OCI-M2 (cell line): ENCODE results near the gene PSORS1C1.

Source experiments
- DNase-seq: peaks from one replicate; lab custom pipeline; 2025; ENCODE audit not compliant: unreplicated experiment; lab: John Stamatoyannopoulos, UW

PSORS1C1 gene

DNA sequence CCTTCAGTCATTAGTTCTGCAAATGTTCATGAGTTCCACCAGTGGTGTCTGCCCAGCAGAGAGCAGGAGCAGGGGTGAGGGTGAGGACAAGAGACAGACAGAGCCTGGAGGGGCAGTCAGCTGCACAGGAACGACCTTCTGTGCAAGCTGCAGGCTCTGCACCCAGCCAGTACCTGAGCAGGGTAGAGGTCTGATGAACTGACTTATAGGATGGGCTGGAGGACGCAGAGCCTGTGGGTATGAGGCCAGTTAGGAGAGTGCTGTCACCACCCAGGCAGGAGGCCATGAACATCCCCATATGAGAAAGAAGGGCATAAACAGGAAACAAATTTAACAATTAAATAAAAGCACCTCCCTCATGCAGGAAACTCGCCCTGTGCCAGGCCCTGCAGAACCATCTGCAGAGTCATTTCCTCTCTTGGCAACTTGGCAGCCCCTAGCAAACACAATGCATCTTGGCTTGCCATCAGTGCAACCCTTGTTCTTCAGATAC is 20.2 kb upstream of the PSORS1C1 start:
- no peak for DNase-seq

- DNase-seq = no peak
Observed at GRCh38 chr6:31096215-31096614, 18.4 kb upstream of the PSORS1C1 start.

DNA sequence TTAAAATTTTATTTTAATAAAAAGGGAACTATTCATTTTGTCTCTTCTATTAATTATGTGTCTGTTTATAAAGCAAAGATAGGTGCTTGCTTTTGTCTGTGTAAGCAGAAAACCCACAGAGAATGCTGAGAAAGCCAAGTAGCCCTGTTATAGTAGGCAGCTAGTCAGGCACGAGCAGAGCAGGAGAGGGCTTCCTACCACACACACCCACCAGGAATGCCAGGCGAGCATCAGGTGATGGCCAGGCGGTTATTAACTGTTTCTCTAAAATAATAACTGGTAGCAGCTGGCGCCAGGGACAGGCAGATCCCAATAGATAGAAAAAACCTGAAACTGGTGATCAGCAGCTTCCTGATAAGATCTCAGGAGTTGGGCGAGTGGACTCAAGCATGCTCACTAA is 17.9 kb upstream of the PSORS1C1 start:
- no peak for DNase-seq

DNA sequence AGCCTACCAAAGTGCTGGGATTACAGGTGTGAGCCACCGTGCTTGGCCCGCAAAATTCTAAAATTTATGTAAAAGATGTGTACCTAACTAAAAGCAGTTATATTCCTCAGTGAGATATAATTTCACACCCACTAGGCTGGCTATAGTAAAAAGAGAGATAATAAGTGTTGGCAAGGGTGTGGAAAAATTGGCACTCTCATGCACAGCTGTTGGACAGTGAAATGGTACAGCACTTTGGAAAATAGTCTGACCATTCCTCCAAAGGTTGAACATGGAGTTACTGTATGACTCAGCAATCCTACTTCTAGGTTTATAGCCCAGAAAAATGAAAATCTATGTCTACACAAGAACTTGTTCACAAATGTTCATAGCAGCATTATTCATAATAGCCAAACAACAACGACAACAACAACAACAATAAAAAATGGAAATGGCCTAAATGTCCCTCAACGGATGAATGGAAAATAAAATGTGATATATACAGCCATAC is 16.1 kb upstream of the PSORS1C1 start:
- DNase-seq = no peak

- DNase-seq = no peak
Observed at GRCh38 chr6:31103136-31103535, 11.5 kb upstream of the PSORS1C1 start.

- DNase-seq = no peak
Observed at GRCh38 chr6:31107052-31107451, 7.5 kb upstream of the PSORS1C1 start.

- no peak for DNase-seq
Observed at GRCh38 chr6:31110825-31111582, 3.6 kb upstream of the PSORS1C1 start.

DNA sequence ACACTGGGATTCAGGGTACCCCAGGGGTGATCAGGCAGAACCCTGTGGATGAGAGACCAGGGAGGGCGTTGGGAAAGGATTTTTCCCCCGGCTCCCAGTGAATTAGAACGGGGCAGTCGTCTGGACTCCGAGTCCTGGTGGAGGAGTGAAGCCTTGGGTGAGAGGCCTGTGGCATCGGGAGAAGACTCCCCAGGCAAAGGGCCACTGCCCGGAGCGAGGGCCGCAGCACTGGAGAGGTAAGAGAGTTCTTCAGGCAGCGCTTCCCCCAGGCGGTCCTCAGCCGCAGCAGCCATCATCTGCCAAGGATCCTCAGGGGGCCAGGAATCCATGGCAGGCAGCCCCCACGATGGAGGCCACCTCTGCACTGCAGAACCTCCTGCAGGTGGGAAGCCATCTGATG is 2.9 kb upstream of the PSORS1C1 start:
- no peak for DNase-seq

- no peak for DNase-seq
Observed at GRCh38 chr6:31112478-31112877, 2.1 kb upstream of the PSORS1C1 start, which contains the start of gene C6orf15. TSS of gene C6orf15 (minus strand) at chr6:31112575. CDS start at chr6:31112555, 20 bp downstream.

DNA sequence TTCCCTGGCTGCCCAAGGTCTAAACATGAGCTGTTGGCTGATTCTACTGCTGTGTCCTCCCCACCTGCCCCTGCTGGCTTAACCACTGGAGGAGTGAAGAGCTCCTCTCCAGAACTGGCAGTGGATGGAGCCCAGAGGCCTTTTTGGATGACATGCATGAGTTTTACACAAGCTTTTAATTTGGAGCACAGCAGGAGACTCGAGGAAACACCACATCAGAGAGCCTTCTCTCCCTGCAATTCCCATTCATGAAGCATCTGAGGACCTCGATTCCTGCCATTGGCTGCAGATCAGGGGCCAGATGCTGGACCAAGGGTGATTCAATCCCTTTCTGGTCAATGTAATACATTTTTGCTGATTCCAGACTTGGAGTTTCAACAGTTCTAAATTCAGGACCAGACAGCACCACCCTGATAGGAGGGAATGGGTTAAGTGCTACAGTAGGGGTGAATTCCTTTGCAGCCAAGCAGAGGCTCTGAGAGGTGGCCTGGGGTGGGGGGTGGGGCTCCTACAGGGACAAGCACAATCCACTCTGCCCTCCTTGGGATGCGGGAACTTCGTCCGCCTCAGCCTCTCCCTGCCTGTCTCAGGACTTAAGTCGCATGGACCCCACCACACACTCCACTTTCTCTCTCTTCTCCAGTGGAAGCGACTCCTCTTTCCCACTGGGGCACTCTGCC is 599 bp upstream of the PSORS1C1 start:
- no peak for DNase-seq

- DNase-seq = no peak
Observed at GRCh38 chr6:31114970-31115849, 610 bp downstream of the PSORS1C1 start.

GRCh38 chr6:31115941-31116560 is 1.5 kb downstream of the PSORS1C1 start:
- no peak for DNase-seq

GRCh38 chr6:31116661-31117385 is 2.2 kb downstream of the PSORS1C1 start:
- no peak for DNase-seq

DNA sequence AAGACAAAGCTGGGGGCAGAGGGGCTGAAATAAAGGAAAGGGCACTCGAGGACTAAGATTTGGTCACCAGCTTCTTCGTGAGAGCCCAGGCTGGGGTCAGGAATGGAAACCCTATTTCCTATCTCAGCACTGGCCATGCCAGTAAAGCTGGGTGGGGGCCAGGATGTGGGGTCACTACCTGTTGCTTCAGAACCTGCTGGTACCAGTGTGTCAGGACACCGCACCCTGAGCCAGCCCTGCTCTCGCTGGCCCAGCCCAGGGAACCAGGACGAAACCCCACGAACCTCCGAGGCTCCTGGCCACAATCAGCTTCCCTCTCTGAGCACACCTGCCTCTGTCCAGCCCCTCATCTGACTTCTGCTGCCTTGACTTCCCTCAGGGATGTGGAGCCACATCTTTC is 3.6 kb downstream of the PSORS1C1 start:
- no peak for DNase-seq

GRCh38 chr6:31120151-31120915 is 5.7 kb downstream of the PSORS1C1 start, which contains the start of gene CDSN:
TSS of gene CDSN (minus strand) at chr6:31120446. CDS start at chr6:31120419, 27 bp downstream.
- no peak for DNase-seq

DNA sequence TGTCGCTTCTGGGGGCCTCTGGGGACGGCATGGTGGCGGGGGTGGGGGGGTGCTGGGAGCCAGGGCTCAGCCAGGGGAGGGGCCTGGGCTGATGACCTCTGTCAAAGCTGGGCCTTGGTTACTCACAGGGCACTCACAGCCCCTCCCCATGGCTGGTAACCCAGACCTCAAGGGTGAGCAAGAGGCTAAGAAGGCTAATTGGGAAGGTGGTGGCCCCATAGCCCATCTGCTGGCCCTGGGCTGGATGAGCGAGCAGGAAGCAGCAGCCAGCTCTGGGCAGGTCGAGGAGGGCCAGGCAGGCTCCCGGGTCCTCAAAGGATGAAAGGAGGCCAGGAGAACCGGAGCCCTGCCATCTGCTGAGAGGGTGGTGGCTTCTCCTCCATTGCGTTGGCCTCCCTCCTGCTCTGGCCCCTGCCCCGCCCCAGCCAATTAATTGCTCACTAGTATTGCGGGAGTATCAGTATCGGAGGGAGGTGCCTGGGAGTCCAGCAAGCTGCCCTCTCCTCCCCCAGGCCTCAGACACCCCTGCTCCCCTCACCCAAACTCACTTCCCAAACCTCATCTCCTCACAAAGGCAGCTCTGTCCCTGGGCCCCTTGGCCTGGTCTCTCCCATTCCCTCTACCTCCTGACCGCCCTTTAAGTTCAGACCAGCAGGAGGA is 6.7 kb downstream of the PSORS1C1 start:
- DNase-seq = no peak

DNA sequence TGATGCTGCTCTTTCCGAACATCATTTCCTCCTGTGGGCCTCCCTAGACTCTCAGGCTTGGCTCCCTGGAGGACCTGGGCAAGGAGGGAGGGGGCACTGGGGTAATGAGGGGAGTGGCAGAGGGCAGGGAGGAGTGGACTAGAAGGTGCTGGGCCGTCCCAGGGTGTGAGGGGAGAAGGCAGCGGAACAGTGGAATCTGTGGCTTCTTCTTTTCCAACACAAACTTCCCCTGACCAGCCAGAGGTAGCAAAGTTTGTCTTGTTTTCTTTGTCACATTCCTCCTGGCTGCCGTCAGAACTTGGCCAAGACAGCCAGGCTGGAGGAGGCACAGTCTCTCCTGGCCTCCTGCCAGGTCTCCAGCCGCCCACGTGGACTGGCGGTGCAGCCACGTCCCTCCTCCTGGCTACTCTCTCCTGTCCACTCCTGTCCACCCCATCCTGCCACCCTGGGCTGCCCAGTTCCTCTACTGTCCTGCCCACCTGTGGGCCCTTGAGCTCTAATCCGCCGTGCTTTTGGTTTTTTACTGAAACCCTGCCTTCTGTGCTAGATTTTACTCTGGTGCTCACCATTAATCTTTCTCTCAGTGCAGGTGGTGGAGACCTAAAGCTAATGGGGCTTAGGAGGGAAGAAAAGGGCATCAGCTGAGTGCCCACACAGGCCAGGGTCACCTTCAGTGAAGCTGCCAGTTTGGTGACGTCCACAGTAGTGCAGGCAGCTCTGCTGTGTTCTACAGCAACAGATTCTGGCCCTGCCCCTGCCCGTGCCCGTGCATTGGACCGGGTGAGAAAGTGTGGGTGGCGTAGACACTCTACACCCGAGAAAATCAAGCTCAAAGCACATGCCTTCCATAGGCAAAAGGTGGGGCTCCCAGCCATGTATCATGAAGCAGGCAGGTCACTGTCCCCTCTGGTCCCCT is 8.4 kb downstream of the PSORS1C1 start:
- no peak for DNase-seq

DNA sequence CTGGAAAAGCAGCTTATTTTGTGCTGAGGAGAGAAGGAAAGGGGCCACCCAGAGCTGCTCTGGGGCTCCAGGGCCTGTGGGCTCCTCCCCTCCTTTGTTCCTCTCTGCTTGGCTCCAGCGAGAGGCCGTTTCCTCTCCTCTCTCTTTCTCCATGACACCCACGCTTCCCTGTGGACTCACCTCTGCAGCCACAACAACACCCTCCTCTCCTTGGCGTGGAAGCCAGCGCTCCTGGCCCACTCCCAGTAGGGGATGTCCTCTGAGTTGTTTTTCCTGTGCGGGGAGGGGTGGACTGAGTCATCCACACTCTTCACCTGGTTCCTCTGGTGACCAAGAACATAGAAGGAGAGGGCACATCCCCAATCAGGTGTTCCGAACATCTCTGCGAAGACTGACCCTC is 10.6 kb downstream of the PSORS1C1 start:
- DNase-seq = no peak
